ENCODE data around the gene KLHL26.

DNA sequence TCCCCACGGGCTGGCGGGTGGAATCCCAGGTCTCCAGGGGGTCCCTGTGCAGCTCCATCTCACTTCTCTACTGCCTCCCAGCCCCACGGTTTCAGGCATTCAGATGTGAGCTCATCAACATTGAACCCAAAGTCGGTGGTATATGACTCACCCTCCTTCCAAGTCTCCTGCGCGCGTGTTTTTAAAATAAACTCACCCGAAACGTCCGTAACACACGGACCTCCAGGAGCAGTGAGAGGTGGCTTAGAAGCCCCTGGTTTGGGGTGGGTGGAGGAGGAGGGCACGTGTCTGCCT lies 32.6 kb downstream of the KLHL26 start:
- TF ChIP-seq, protein P1, sequence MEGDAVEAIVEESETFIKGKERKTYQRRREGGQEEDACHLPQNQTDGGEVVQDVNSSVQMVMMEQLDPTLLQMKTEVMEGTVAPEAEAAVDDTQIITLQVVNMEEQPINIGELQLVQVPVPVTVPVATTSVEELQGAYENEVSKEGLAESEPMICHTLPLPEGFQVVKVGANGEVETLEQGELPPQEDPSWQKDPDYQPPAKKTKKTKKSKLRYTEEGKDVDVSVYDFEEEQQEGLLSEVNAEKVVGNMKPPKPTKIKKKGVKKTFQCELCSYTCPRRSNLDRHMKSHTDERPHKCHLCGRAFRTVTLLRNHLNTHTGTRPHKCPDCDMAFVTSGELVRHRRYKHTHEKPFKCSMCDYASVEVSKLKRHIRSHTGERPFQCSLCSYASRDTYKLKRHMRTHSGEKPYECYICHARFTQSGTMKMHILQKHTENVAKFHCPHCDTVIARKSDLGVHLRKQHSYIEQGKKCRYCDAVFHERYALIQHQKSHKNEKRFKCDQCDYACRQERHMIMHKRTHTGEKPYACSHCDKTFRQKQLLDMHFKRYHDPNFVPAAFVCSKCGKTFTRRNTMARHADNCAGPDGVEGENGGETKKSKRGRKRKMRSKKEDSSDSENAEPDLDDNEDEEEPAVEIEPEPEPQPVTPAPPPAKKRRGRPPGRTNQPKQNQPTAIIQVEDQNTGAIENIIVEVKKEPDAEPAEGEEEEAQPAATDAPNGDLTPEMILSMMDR (IDR thresholded peaks at IDR 0.05) = no peak
- TF ChIP-seq EP300 (IDR thresholded peaks at IDR 0.05; ENCODE audit: low read depth) (no peak), POLR2A (IDR thresholded peaks at IDR 0.05) (no peak), POLR2AphosphoS5 (IDR thresholded peaks at IDR 0.05) (no peak)

Measured in transverse colon (tissue), 4 donors.